Measurements from ENCODE around the gene IRF9. TPM values are rescaled to one million over a fixed set of nuclear protein-coding genes. Genes with fewer than 3 reads are reported as not detected.
"Not testable (repeated sequence)": the region's sequence is repeated elsewhere in the genome, so short reads cannot be mapped to it uniquely, and the experiment has no call there.

Gene IRF9
- total RNA-seq, 1 donor from 2014 or later = 78.3 TPM

- DNase-seq (ENCODE audit: low read depth) = no peak
These were observed 33.3 kb downstream of the IRF9 start for GRCh38 chr14:24194186-24194872.

GRCh38 chr14:24194873-24195185 is 33.8 kb downstream of the IRF9 start:
- no peak for DNase-seq (ENCODE audit: low read depth)

GRCh38 chr14:24195186-24196070 is 34.4 kb downstream of the IRF9 start, which contains the start of gene TM9SF1:
TM9SF1 (minus strand) TSS chr14:24195441; CDS start chr14:24195019, 422 bp downstream.
- peak; percentile 72 for DNase-seq (ENCODE audit: low read depth)

- DNase-seq (ENCODE audit: low read depth) = no peak
These were observed 35.3 kb downstream of the IRF9 start for GRCh38 chr14:24196071-24197055.

- DNase-seq (ENCODE audit: low read depth) = no peak
These were observed 36.0 kb downstream of the IRF9 start for GRCh38 chr14:24197056-24197450.

- no peak for DNase-seq (ENCODE audit: low read depth)
These were observed 37.9 kb downstream of the IRF9 start for GRCh38 chr14:24198814-24199524.

GRCh38 chr14:24202538-24202937 is 41.5 kb downstream of the IRF9 start:
- not testable (repeated sequence) for DNase-seq (ENCODE audit: low read depth)

GRCh38 chr14:24203249-24203886 is 42.3 kb downstream of the IRF9 start:
- DNase-seq (ENCODE audit: low read depth) = not testable (repeated sequence)

- DNase-seq (ENCODE audit: low read depth) = no peak
These were observed 43.4 kb downstream of the IRF9 start for GRCh38 chr14:24204163-24205146.

- no peak for DNase-seq (ENCODE audit: low read depth)
These were observed 45.4 kb downstream of the IRF9 start for GRCh38 chr14:24206260-24207103.

GRCh38 chr14:24207104-24207551 is 46.1 kb downstream of the IRF9 start:
- DNase-seq (ENCODE audit: low read depth) = no peak

- DNase-seq (ENCODE audit: low read depth) = no peak
These were observed 46.6 kb downstream of the IRF9 start for GRCh38 chr14:24207625-24208024.

- no peak for DNase-seq (ENCODE audit: low read depth)
These were observed 50.2 kb downstream of the IRF9 start for GRCh38 chr14:24211311-24211710.

- DNase-seq (ENCODE audit: low read depth) = peak; percentile 96
These were observed 52.1 kb downstream of the IRF9 start, which contains the start of gene CHMP4A for GRCh38 chr14:24212924-24213865. CHMP4A (minus strand) TSS chr14:24213488; CDS start chr14:24213439, 49 bp downstream.

GRCh38 chr14:24213866-24214662 is 53.0 kb downstream of the IRF9 start:
- no peak for DNase-seq (ENCODE audit: low read depth)
